Hair follicular keratinocyte (primary cell): Measurements from ENCODE around the gene B3GLCT. TPM values are rescaled to one million over a fixed set of nuclear protein-coding genes. Genes with fewer than 3 reads are reported as not detected.

Experiments
- total RNA-seq: library from RNA; depleted of rRNA; stranded (reverse); fragments of >200 nt; gene quantifications from 2 replicates; pipeline ENCODE4 v1.2.3, GENCODE V29; 2015

Gene B3GLCT
- total RNA-seq = 6.4 and 6.5 TPM in 2 replicates

GRCh38 chr13:31199849-31200636 lies at the start of gene B3GLCT:
Gene B3GLCT (plus strand): TSS chr13:31199975. CDS start chr13:31200085, 110 bp downstream.

GRCh38 chr13:31161557-31162150 lies 38.1 kb upstream of the B3GLCT start, which contains the start of gene HSPH1:
Gene HSPH1 (minus strand): TSS chr13:31161904. CDS start chr13:31161582, 322 bp downstream.

Other genes starting within 250 kb of the B3GLCT start
- 22.7 and 53.5 TPM in 2 replicates for gene HSPH1, start 38.1 kb upstream of the B3GLCT start, total RNA-seq